ELF-1 (cell line): Measurements from ENCODE around the gene RHOJ.
"Not testable (repeated sequence)": the region's sequence is repeated elsewhere in the genome, so short reads cannot be mapped to it uniquely, and the experiment has no call there.

ENCODE experiments used
- DNase-seq: peaks from one replicate; pipeline ENCODE4 v3.0.0-alpha.2; 2016; ENCODE audit warnings: low read depth, low spot score

The RHOJ gene

DNA sequence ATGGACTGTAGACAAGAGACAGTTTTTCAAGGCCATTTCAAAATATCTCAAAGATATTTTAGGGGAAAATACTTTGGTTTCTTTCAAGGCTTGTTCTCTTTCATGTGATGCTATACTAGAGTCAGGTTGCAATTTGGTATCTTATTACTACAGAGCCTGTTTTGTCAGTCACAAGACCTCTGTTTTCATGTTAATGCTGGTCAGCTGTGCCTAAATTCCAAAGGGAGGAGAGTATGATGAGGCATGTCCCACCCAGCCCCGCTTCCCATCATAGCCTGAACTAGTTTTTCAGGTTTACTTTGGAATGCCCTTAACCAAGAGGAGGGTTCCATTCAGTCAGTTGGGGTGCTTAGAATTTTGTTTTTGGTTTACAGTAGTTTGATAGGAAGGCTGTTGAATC, 61.9 kb downstream of the RHOJ start:
- peak; percentile 84 for DNase-seq

- no peak for DNase-seq
Observed at GRCh38 chr14:63267171-63267570, 62.9 kb downstream of the RHOJ start.

DNA sequence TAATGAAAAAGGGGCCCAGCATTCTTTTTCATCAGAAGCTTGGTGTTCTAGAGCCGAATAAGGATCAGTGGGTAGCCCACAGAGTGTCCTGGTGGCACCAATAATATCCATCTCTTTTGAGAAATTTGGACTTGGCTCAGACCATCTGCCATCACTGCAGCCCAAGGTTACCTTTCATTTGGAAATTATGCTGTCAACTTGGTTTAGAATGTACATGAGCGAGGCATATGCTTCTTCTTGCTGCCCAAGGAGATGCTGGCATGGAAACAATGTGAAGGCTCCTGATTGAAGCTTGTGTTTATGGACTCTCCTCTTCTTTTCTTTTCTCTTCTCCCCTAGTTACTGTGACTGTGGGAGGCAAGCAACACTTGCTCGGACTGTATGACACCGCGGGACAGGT, 64.5 kb downstream of the RHOJ start:
- DNase-seq: no peak

GRCh38 chr14:63269561-63270225, 65.5 kb downstream of the RHOJ start:
- no peak for DNase-seq

- DNase-seq: no peak
Observed at GRCh38 chr14:63273129-63273528, 68.9 kb downstream of the RHOJ start.

GRCh38 chr14:63273717-63274655, 69.7 kb downstream of the RHOJ start:
- no peak for DNase-seq

- DNase-seq: no peak
Observed at GRCh38 chr14:63275611-63276010, 71.4 kb downstream of the RHOJ start.

DNA sequence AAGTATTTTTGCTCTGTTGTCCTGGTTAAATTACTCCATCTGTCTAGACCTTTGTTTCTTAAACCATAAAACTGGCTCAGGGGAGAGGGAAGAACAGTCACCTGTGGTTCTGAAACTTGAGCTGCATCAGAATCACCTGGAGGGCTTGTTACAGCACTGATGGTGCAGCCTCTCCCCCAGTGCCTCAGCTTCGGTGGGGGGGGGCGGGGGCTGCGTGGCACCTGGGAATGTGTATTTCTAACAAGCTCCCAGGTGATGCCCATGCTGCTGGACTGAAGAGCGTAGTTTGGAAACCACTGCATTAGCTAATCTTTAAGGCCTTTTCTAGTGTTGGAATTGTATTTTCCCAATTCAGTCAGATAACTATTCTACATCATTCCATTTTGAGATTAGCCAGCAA, 71.8 kb downstream of the RHOJ start:
- DNase-seq: no peak

DNA sequence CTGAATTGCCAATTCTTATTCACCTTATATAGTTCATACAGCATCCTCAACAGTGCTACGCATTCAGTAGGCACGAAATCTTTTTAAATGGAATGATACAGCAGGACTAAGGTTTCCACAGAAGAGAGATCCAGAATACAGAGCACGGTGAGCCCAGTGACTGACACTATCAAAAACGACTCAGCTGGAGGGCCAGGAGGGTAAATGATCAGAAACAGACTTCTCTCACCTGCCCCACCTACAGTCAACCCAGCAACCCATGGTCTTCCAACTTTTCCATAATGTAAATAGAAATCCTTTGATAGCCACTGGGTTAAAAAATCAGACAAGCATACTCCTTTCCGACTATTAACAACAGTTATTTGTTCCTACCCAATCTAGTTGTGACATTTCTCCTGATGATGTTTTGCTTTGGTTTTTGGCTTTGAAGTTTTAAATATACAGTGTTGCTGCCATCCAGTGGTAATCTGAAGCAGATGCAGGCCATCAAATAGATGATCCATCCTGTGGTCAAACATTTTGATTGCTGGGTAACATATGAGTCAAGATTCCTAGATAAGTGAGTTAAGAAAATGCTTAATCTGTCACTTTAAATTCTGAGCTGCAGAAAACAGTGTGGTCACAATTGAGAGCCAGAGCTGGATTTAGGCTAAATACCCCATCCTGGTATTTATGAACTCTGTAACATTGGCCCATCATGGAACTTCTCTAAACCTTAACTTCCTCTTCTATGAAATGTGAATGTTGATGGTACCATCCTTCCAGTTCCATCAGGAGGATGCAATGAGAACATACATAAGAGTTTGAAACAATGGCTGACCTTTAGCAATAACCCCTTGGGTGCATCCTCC, 72.5 kb downstream of the RHOJ start:
- DNase-seq: peak; percentile 32

DNA sequence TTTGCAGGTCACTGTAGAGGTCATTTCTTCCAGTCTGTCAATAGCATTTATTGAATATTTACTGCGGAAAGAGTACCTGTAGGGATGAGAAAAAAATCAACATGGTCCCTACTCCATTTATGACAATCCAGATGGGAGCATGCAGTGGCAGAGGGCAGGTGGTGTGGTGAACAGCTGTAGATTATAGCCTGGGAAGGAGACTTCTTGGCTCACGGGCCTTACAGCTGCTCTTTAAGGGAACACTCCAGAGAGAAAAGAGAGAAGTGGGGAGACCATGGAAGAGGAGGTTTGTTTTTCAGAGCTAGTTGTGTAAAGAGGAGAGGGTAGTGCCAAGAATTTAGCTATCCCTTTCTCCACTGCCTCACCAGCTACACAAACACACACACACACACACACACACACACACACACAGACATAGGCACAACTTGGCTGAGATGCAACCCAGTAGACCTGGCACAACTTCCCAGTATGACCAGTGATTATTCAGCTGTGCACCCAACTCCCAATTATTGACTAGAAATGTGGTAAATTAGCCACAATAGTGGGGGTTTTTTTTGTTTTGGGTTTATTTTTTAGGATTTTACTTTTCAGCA, 73.4 kb downstream of the RHOJ start:
- no peak for DNase-seq

- not testable (repeated sequence) for DNase-seq
Observed at GRCh38 chr14:63279933-63280332, 75.7 kb downstream of the RHOJ start.

- peak; percentile 17 for DNase-seq
Observed at GRCh38 chr14:63282997-63283883, 79.0 kb downstream of the RHOJ start.

GRCh38 chr14:63283884-63284248, 79.6 kb downstream of the RHOJ start:
- no peak for DNase-seq

GRCh38 chr14:63286071-63286470, 81.8 kb downstream of the RHOJ start:
- no peak for DNase-seq

DNA sequence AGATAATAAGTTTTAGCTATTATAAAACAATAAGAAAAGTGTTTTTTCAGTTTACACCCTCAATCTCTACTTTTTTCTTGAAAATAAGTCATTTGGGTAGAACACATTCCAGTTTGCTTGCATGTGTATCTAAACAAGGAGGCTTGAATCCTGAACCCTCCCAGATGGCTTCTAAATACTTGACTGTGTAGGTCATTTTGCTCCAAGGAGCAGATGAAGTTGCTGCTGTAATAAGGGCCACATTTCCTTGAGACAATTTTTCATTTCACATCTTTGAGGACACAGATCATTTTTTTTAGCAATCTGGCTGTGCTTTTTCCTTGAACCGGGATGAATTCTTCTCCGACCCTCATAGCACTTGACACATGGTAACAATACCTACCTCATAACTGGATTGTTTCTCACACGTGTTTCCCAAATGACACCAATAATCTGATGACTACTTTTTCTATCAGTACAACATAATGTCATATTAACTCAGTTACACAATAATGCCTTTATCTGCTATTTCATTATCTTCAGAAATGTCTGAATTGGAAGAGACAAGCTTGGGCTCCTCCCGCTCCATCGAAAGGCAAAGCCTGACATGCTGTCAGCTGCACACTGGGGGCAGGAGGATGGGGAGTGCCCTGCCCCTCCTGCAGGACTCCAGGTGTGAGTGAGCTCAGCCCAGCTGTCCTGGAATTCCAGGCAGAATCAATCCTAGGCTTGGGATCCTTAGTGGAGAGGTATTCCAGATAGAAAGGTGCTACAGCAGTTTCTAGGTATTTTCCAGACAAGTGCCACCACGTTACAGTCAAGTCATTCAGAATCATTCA, 83.6 kb downstream of the RHOJ start:
- DNase-seq: no peak

GRCh38 chr14:63288853-63289252, 84.6 kb downstream of the RHOJ start:
- no peak for DNase-seq

GRCh38 chr14:63290741-63291430, 86.6 kb downstream of the RHOJ start:
- no peak for DNase-seq

DNA sequence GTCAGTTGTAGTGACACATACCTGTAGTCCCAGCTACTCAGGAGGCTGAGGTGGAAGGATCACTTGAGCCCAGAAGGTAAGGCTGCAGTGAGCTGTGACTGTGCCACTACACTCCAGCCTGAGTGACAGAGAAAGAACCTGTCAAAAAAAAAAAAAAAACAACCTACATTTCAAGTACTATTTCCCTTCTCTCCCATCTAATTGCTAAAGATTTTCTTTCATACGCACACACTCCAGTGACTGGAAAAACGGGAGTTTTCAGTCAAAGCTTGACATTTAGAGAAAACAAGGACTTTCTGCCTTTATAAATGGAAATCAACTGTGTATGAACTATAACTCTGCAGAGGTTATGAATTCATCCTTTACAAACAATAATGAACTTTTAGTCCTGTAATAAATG, 88.6 kb downstream of the RHOJ start:
- DNase-seq: no peak

- DNase-seq: no peak
Observed at GRCh38 chr14:63295231-63295685, 91.0 kb downstream of the RHOJ start.
